Raji (cell line): ENCODE results near the gene NR2C2.

ENCODE experiments used
- POLR2A ChIP-seq: IDR thresholded peaks from 2 replicates; pipeline ENCODE4 v1.6.1; 2011; ENCODE audit warnings: low read depth, low read length, control low read depth; ENCODE audit not compliant: insufficient read depth

The NR2C2 gene

GRCh38 chr3:14915636-14916222, 31.7 kb upstream of the NR2C2 start:
- TF ChIP-seq POLR2A = no peak

DNA sequence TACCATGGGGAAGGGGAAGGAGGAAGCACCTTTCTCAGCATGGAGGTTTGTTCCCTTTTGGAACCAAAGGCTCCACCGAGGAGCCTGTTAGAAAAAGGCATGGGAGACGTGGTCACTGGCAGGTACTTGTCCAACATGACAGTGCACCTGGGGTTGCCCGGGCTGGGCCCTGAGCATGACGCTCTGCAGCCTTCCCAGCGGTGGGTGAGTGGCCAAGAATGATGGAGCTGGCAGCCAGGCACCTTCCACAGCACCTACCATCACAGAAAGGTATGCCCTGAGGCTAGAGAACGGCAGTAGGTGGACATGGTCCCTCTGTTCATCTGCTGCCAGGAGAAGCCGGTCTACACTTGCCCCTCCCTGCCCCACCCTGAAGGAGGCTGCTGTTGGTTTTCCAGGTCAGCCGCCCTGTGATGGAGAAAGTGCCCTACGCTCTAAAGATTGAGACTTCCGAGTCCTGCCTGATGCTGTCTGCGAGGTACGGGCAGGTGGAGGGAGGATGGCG, 29.0 kb upstream of the NR2C2 start:
- TF ChIP-seq POLR2A = no peak

- no peak for TF ChIP-seq POLR2A
These were observed 26.8 kb upstream of the NR2C2 start for GRCh38 chr3:14920536-14920935.

DNA sequence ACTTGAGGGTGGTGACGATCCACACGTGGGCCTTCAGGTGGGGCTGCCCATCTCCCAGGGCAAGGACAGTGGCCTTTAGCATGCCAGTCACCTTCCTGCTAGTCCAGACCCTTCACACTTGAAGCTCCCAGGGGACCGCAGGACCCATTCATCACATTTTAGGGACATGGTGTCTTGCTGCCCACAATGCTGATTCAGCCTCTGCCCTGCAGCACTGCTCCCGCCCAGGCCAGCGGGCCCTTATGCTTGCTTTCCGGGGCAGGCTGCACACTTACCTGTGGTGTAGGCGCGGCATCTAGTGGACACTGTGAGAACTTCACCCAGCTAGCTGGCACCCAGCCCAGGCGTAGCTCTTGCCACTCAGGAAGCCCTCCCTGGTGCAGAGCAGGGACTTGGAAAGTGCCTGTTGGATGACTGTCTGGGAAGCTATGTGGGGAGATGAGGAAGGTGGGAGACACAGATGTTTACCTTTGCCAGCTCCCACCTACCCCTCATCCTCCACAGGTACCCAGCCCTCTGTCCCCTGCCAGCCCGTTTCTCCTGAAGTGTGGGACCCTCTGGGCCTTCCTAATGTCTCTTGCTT, 26.3 kb upstream of the NR2C2 start:
- no peak for TF ChIP-seq POLR2A

DNA sequence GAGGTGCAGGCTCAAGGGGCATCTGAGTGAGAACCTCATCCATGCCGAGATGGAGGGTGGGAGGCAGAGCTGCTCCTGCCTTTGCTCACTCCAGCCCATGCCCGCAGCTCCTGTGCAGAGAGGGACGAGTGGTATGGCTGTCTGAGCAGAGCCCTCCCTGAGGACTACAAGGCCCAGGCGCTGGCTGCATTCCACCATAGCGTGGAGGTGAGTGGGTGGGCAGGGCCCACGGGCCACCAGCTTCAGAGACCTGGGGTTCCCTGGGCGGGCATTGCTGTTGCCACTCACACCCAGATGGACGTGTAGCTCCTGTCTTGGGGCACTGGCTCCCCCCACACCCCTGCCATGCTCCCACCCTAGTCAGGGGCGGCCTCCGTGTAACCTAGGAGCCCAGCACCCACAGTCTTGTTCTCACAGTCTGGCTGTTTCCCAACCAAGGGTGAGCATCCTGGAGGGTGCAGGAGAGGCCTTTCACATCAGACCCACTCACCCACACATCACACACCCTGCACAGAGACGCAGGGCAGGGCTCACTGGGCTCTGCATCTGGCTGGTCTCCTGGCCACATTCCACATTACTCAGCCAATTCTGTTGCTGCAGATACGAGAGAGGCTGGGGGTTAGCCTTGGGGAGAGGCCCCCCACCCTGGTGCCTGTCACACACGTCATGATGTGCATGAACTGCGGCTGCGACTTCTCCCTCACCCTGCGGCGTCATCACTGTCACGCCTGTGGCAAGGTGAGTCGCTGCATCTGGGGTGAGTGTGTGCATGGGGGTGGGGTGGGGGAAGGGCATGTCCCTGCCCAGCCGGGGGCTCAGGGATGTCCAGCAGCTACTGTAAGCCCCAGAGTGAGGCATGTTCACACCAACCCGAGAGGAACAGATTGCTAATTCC, 25.3 kb upstream of the NR2C2 start:
- no peak for TF ChIP-seq POLR2A

DNA sequence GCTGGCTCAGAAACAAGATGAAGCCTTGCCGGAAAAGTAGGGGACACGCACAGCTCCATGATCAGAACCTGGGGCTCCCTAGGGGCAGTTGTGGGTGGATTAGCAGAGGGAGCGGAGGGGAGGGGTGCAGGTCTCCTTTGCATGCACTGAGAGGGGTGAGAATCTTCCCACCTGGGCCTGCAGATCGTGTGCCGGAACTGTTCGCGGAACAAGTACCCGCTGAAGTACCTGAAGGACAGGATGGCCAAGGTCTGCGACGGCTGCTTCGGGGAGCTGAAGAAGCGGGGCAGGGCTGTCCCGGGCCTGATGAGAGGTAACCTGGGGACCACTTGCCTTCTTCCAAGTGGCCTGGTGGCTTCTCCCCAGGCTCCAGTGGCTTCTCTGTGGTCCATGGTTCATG, 24.5 kb upstream of the NR2C2 start:
- no peak for TF ChIP-seq POLR2A

DNA sequence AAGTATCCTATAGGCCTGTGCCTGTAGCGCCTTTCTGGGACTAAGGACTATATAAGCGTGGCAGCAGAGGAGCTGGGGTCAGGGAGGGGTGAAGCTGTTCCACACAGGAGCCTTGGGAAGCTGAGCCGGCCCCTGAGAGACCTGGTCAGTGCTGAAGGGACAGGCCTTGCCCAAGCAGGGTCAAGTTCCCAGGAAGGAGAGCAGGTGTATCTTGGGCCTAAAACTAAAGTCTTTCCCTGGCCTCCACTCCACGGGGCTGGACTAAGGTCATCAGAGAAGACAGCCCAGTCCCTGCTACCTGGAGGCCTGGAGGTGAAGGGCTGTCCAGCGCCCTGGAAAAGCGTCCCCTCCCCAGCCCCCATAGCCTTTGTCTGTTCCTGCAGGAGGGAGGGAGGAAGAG, 23.9 kb upstream of the NR2C2 start:
- no peak for TF ChIP-seq POLR2A

DNA sequence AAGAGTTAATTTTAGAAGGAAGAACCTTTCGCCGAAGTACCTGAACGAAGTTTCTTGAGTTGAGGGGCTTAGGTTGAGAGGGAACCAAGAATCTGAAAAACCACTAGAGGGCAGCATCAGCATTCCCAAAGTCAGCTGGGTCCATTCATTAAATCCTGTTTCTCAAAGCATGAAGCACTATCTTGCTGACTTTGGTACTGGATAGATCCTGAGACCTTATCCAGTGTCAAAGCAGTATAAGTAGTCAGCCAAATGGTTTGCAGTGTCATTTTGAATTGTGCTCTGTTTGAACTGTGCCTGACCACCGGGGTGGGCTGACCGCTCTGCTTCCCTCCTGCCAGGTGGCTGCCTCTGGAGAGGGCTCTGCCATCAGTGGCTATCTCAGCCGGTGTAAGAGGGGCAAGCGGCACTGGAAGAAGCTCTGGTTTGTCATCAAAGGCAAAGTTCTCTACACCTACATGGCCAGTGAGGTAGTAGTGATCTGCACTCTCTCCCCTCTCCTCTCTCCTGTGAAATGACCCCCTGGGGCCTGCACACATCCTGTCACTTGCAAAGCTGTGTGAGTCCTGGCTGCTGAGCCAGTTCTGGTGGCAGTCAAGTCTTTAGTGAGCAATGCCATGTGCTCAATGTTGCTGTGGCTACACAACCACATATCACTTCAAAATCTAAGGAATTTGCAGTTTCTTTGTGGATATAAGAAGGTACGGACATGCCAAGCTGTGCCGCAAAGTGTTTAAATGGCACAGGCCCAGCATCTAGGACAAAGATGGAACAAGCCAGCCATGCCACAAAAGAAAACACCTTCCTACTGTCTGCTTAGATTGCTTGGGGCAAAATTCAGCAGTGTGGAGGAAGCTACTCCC, 21.4 kb upstream of the NR2C2 start:
- no peak for TF ChIP-seq POLR2A

DNA sequence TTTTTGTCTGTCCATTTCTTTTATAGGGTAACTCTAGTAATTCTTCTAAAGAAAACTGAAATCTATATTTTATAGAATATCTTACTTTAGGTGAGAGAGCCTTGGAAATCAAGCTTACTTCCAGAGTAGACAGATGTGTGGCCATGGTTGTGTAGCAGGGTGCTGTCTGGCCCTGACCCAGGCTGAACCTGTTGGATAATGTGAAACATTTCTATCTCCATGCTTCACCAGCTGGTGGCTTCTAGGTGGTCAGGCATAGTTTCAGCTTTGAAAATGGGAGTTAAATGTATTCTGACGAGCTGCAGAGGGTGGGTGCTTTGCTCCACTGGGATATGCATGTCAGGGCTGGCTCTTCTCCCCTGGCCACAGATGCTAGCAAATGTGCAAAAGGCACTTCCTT, 20.8 kb upstream of the NR2C2 start:
- no peak for TF ChIP-seq POLR2A

- no peak for TF ChIP-seq POLR2A
These were observed 20.1 kb upstream of the NR2C2 start for GRCh38 chr3:14927308-14927707.

GRCh38 chr3:14929310-14930074, 17.9 kb upstream of the NR2C2 start:
- no peak for TF ChIP-seq POLR2A

DNA sequence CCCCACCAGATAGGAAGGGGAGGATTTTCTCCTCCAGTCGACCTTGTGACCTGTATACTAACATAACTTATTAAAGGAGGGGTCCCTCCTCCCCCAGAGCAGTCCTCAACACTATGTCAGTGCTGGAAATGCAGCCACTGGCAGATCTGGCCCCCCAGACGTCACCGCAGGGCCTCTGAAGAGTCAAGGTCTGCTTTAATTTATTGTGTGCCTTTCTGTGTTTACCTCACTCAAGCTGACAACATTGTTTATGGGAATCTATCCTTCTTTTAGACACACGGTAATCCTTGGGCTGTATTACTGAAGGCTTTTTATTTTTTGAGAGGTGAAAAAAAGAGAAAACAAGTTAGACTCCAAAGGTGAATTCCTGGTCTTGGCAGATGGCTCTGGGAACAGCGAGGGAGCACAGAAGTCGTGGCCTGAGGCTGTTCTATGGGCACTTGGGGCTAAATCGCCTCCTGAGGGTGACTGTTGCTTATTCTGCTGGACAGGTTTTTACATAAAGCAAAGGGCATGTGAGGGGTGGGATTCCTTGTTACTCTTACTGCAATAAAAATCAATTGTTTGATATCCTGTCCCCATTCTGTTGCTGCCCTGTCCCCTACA, 13.5 kb upstream of the NR2C2 start:
- TF ChIP-seq POLR2A = no peak

DNA sequence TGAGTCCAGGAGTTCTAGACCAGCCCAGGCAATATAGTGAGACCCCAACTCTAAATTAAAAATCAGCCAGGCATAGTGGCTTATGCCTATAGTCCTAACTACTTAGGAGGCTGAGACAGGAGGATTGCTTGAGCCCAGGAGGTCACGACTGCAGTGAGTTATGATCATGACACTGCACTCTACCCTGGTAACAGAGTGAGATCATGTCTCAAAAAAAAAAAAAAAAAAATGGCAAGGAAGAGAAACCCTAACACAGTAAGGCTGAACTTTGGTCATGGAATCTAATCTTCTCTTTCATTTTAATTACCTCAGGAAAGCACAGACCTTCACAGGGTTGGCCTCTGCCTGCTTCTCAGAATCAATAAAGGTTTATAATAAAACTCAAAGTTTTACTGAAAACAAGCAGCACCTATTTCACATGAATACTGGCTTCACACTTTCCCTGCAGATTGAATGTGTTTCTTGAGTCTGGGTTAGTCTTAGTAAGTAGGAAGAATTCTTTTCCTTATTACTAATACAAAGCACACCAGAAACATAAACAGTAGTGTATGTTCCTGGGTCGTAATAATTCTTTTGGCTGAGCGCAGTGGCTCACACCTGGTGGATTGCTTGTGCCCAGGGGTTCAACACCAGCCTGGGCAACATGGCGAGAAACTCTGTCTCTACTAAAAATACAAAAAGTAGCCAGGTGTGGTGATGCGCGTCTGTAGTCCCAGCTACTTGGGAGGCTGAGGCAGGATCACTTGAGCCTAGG, 11.6 kb upstream of the NR2C2 start:
- no peak for TF ChIP-seq POLR2A
